Colonic mucosa (tissue), 4 donors: ENCODE results near the gene LGALS3BP. TPM values are rescaled to one million over a fixed set of nuclear protein-coding genes. Genes with fewer than 3 reads are reported as not detected.
A peak's percentile ranks its signal among the peaks of the same experiment; 100 is the strongest.

Experiments used
- DNase-seq: peaks from one replicate; pipeline ENCODE4 v3.0.0-alpha.2; 2020
- H3K27ac ChIP-seq: fragments of 200-600 bp; one replicate; pipeline ENCODE4 v1.8.0; 2021
- H3K27me3 ChIP-seq: fragments of 200-600 bp; one replicate; pipeline ENCODE4 v1.8.0; 2021
- H3K36me3 ChIP-seq: fragments of 200-600 bp; one replicate; pipeline ENCODE4 v1.8.0; 2021
- H3K4me1 ChIP-seq: fragments of 200-600 bp; one replicate; pipeline ENCODE4 v1.8.0; 2021; ENCODE audit warnings: mild to moderate bottlenecking
- H3K4me3 ChIP-seq: fragments of 200-600 bp; one replicate; pipeline ENCODE4 v1.8.0; 2021
- H3K9ac ChIP-seq, 2 donors: one replicate each; pipeline ENCODE4 v1.7.0; 2013; ENCODE audit warnings: control low read depth in 2 of 2, low read depth in 2 of 2, low read length in 2 of 2
- H3K9me3 ChIP-seq: fragments of 200-600 bp; one replicate; pipeline ENCODE4 v1.8.0; 2021
- intact Hi-C: fragments of 100-400 bp; cut with DNase I; formaldehyde crosslinking; loops from one replicate; pipeline ENCODE4 v1.14.1; 2022
- total RNA-seq, 2 donors: library from RNA; stranded (reverse); fragmentation: NEBNext Ultra II Directional in 1 of 2; extraction: Animal tissue kit (Norgen Biotek cat#: 25700) in 1 of 2; gene quantifications; one replicate each; pipeline ENCODE4 v1.2.1, GENCODE V29; 2021
- TF ChIP-seq, protein P1 (sequence below): fragments of 200-600 bp; IDR thresholded peaks from one replicate; pipeline ENCODE4 v1.8.0; 2022; ENCODE audit warnings: antibody characterized with exemption, mild to moderate bottlenecking
- donor health status: healthy.
- donor health status: DM: no; HTN: no; CAD: no.
- donor health status: DM: no; HTN: no; CAD: no.

Gene LGALS3BP
- total RNA-seq, 2 donors from 2014 or later, result 635 to 674 TPM

DNA sequence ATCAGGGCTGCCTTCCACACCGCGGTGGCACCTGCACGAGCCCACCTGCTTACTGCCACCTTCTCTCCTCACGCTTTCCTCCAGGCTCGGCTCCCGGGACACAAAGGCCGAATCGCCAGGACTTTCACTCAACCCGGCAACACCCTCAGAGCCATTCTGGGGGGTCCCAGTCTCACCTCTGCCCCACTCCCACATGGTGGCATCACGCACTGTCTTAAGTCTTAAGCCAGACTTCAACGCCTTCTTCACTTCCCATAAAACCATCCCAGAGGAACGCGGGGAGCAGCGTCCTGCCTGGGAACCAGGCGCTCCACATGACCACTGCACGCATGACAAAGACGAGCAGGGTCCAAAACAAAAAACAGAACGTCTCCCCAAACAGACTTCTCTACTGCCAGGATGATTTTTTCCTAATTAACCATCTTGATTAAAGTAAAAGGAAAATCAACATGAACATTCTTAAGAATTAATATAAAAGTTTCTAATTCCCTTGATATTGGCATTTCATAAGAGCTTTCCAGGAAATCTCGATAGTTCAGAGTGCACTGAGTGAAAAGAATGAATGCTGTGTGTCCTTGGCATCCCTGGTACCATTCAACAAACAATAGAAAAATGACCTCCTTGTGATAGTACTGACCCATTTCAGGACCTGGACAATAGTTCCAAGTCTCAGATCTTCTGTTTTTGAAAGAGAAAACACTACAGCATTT, 27.2 kb upstream of the LGALS3BP start:
- intact Hi-C loops, result no loop called here
- H3K4me1 ChIP-seq, result peaks cover 27% of the 10 kb centered on the region

DNA sequence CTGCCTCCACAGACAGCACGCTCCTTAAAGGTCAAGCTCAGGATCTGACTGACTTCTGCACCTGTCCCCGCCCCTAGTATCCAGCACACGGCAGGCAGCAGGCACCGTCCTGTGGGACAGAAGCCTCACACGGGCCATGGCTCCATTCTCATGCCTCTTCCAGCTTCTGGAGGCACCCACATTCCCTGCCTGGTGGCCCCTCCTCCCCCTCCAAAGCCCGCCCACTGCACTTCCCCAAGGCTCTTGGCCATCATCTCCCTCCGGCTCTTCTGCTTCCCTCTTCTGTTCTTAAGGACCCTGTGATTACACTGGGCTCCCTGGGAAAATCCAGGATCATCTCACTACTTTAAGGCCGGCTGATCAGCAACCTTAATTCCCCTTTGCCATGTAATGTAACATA, 26.3 kb upstream of the LGALS3BP start:
- DNase-seq, result peak; percentile 70
- TF ChIP-seq, protein P1, sequence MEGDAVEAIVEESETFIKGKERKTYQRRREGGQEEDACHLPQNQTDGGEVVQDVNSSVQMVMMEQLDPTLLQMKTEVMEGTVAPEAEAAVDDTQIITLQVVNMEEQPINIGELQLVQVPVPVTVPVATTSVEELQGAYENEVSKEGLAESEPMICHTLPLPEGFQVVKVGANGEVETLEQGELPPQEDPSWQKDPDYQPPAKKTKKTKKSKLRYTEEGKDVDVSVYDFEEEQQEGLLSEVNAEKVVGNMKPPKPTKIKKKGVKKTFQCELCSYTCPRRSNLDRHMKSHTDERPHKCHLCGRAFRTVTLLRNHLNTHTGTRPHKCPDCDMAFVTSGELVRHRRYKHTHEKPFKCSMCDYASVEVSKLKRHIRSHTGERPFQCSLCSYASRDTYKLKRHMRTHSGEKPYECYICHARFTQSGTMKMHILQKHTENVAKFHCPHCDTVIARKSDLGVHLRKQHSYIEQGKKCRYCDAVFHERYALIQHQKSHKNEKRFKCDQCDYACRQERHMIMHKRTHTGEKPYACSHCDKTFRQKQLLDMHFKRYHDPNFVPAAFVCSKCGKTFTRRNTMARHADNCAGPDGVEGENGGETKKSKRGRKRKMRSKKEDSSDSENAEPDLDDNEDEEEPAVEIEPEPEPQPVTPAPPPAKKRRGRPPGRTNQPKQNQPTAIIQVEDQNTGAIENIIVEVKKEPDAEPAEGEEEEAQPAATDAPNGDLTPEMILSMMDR, result no peak
- peak overlapping the region; percentile 92 for H3K27ac ChIP-seq
- H3K36me3 ChIP-seq, result no peaks in the 10 kb centered on the region
- intact Hi-C loops, result no loop called here
- H3K27me3 ChIP-seq, result no peaks in the 10 kb centered on the region
- peak overlapping the region; percentile 3 for H3K4me3 ChIP-seq
- no peaks in the 10 kb centered on the region for H3K9me3 ChIP-seq
- peaks cover 32% of the 10 kb centered on the region for H3K4me1 ChIP-seq
- H3K9ac ChIP-seq, result peak overlapping the region in 1 of 2 donors; percentile 80

More for the DNA sequence above, 27.2 kb upstream of the LGALS3BP start:
- no peaks in the 10 kb centered on the region for H3K9me3 ChIP-seq
- DNase-seq, result no peak
- TF ChIP-seq, protein P1, result no peak
- H3K27ac ChIP-seq, result peak overlapping the region; percentile 92
- H3K27me3 ChIP-seq, result no peaks in the 10 kb centered on the region
- peak overlapping the region; percentile 61 for H3K4me3 ChIP-seq
- peak overlapping the region; percentile 33 to 99 for H3K9ac ChIP-seq
- no peaks in the 10 kb centered on the region for H3K36me3 ChIP-seq

DNA sequence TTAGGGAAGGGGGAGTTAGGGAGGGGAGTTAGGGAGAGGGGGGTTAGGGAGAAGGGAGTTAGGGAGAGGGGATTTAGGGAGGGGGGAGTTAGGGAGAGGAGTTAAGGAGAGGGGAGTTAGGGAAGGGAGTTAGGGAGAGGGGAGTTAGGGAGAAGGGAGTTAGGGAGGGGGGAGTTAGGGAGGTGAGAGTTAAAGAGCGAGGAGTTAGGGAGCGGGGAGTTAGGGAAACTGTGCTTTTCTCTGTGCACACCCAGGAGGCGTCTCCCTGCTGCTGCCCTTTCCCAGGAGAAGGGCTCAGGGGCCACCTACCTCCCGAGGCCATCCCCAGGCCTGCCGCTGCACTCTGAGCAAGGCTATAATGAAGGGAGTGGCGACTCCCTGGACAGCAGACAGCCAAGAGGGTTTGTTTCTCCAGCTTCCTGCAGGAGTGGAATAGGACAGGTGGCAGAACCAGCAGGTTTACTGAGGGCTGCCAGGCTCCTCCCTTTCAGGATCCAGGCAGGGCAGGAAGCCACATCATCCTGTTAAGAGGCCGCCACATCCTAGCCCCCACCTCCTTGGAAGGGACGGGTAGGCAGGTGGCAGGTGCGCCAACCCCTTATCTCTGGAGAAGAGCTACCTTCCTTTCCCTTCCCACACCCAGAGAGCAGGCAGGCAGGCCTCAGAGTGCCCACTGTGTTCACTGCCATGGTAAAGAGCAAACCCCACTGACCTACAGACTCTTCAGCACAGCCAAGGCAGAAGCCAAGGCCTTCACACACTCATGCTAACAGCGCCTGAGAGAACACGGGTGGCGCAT, 25.5 kb upstream of the LGALS3BP start:
- Histone ChIP-seq H3K4me3 (peak overlapping the region; percentile 16), H3K27ac (peak overlapping the region; percentile 92), H3K4me1 (peaks cover 39% of the 10 kb centered on the region), H3K9me3 (no peaks in the 10 kb centered on the region), H3K9ac (peak overlapping the region in 1 of 2 donors; percentile 80), H3K27me3 (no peaks in the 10 kb centered on the region), H3K36me3 (no peaks in the 10 kb centered on the region)
- peak; percentile 92 for DNase-seq
- intact Hi-C loops, result no loop called here
- TF ChIP-seq, protein P1, result no peak

DNA sequence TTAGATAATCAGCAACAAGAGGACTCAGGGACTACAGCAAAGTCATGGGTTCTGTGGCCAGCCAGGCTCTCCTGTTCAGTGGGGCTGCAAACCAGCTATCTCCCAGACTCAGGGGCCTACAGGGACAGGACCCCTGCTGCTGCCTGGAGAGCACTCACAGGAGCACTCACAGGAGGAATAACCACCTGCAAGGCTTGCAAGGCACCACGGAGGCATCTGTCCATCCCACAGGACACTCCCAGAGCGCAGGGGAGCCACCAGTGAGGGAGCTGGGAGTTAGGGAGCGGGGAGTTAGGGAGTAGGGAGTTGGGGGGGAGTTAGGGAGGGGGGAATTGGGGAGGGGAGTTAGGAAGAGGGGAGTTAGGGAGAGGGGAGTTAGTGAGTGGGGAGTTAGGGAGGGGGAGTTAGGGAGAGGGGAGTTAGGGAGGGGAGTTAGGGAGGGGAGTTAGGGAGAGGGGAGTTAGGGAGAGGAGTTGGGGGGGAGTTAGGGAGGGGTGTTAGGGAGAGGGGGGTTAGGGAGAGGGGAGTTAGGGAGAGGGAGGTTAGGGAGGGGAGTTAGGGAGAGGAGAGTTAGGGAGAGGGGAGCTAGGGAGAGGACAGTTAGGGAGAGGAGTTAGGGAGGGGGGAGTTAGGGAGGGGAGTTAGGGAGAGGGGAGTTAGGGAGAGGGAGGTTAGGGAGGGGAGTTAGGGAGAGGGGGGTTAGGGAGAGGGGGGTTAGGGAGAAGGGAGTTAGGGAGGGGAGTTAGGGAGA, 24.1 kb upstream of the LGALS3BP start:
- intact Hi-C loops, result no loop called here
- DNase-seq, result peak; percentile 27
- H3K36me3 ChIP-seq, result no peaks in the 10 kb centered on the region
- H3K4me3 ChIP-seq, result peak overlapping the region; percentile 23
- TF ChIP-seq, protein P1, result no peak
- H3K9ac ChIP-seq, result peak overlapping the region in 1 of 2 donors; percentile 86
- peak overlapping the region; percentile 36 for H3K27ac ChIP-seq
- H3K27me3 ChIP-seq, result no peaks in the 10 kb centered on the region
- peaks cover 45% of the 10 kb centered on the region for H3K4me1 ChIP-seq
- H3K9me3 ChIP-seq, result no peaks in the 10 kb centered on the region
